GM10847 (cell line): Measurements from ENCODE around the gene FZR1.

ENCODE experiments used
- POLR2A ChIP-seq: IDR thresholded peaks from 2 replicates; pipeline ENCODE4 v1.6.1; 2011; ENCODE audit not compliant: insufficient read length; ENCODE audit errors: extremely low read depth

FZR1 gene

DNA sequence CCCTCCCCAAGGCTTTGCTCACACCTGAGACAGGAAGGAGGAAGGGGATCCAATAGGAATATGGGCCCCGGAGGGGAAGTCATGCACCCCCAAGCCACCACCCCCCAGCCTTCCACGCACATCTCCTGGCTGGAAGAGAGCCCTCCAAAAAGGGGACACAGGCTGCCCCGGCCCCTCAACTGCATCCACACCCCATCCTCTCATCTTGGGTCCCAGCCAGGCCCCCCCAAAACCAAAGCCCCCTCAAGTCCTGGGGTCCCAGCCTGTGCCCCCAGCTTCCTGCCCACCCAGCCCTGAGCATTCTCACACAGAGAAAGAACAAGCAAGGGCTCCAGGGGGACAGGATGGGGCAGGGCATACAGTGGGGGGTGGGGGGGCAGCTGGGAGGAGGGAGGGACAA is 37.9 kb upstream of the FZR1 start:
- no peak for TF ChIP-seq POLR2A

DNA sequence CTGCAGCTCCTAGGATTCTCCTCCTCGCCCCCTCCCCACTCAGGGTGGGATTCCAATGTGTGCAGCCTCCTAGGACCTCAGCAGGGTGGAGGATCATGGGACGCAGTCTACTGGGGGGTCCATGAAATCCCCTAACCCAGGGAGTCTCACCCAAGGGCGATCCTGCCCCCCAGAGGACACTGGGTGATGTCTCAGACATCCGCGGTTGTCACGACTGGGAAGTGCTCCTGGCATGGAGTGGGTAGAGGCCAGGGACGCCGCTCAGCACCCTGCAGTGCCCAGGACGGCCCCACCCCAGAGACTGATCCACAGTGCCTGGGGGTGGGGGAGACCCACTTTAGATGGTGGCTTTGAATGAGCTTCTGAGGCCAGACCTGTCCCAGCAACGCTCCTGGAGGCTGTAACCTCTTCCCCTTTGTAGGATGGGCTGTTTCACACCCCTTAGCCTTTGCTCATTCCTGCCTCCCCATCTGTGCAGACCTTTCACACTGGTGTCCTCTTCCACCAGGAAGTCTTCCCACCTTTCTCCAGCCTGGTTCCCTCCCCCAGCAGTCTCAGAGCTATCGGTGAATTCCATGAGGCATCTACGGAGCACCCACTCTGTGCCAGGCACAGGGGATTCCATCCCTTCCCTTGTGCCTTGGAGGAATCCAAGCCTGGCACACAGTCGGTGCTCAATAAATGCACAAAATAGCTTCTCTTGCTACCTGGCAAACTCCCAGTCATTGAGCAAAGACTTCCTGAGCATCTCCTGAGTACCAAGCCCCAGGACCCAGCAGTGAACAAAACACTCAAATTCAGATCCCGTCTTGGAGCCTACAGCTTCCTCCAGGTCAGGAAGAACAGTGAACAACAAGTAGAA is 36.2 kb upstream of the FZR1 start:
- no peak for TF ChIP-seq POLR2A

DNA sequence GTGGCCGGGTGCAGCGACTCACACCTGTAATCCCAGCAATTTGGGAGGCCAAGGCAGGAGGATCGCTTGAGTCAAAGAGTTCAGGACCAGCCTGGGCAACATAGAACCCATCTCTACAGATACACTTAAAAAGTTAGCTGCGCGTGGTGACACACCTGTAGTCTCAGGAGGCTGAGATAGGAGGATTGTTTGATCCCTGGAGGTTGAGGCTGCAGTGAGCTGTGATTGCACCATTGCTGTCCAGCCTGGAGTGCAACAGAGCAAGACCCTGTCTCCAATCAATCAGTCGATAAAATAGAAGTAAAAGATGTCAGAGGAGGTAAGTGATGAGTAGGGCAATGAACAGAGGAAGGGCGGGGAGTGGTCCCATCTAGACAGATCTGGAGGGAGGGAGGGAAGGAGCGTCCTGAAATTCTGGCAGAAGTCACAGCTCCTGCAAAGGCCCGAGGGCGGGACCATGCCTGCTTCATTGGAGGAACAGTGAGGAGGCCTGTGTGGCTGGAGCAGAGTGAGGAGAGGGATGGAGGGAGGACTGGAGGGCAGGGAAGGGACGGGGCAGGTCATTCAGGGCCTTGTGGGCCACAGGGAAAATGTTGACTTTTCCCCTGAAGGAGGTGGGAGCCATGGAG is 35.5 kb upstream of the FZR1 start:
- TF ChIP-seq POLR2A, result no peak

DNA sequence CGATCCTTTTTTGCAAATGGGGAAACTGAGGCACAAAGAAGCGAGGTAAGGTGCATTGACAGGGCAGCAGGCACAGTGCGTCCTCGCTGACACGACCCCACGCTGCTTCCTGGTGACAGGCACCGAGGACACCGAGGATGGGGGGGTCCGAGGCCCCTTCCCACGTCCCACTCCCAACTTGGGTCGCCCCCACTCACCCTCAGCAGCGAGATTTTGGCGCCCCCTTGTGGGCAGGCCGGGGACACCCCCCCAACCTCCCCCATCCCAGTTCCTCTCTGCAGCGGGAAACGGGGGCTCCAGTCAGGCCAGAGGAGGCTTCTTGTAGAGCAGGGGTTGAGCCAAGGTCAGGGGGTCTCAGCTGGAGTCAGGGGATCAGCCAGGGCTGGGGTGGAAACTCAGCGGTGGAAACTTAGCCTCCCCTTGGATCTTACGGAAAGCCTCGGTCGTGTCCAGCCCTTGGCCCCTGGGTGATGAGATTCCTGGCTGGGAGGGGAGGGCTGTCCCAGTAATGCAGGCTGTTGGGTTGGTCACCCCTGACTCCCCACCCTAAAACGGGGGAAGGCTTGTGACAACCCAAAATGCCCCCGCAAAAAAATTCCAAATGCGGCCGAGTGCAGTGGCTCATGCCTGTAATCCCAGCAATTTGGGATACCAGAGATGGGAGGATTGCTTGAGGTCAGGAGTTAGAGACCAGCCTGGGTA is 34.0 kb upstream of the FZR1 start:
- TF ChIP-seq POLR2A, result no peak

GRCh38 chr19:3474010-3474409 is 32.1 kb upstream of the FZR1 start:
- TF ChIP-seq POLR2A, result no peak

- no peak for TF ChIP-seq POLR2A
These were observed 31.5 kb upstream of the FZR1 start for GRCh38 chr19:3474614-3475013.

DNA sequence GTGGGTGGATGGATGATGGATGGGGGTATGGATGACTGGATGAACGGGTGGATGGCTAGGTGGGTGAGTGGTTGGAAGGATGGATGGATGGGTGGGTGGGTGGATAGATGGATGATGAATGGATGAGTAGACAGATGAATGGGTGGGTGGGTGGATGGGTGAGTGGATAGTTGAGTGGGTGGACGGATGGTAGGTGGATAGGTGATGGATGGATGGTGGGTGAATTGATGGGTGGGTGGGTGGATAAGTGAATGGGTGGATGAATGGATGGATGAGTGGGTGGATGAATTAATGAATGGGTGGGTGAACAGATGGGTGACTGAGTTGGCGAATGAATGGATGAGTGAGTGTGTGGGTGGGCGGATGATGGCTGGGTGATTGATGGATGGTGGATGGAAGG is 30.7 kb upstream of the FZR1 start:
- no peak for TF ChIP-seq POLR2A

DNA sequence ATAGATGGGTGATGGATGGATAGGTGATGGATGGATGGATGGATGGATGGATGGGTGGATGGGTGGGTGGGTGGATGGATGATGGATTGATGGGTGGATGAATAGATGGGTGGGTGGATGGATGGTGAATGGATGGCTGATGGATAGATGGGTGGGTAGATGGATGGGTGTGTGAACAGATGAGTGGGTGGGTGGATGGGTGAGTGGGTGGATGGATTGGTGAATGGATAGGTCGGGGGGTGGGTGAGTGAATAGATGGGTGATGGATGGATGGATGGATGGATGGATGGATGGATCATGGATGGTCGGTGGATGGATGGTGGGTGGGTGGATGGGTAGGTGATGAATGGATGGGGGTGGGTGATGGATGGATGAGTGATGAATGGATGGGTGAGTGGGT is 29.3 kb upstream of the FZR1 start:
- no peak for TF ChIP-seq POLR2A

DNA sequence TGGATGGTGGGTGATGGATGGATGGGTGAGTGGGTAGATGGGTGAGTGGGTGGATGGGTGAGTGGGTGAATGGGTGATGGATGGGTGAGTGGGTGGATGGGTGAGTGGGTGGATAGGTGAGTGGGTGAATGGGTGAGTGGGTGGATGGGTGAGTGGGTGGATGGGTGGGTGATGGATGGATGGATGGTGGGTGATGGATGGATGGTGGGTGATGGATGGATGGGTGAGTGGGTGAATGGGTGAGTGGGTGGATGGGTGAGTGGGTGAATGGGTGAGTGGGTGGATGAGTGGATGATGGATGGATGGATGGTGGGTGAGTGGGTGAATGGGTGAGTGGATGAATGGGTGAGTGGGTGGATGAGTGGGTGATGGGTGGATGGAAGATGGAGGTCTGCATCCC is 28.6 kb upstream of the FZR1 start:
- no peak for TF ChIP-seq POLR2A

DNA sequence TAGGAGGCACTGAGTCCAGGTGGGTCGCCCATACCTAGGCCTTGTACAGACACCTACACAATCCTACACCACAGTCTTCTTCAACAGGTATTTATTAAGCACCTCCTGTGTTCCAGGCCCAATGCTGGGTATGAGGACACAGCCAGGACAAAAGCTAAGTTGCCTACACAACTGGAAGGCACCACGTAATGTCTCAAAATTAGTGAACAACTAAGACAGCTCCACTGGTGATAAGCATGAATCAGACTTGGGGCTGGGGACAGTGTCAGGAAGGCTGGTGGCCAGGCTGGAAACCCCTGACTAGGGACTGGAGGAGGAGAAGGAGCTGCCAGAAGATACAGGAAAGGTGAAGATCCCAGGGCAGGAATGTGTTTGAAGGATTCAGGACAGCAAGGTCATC is 28.2 kb upstream of the FZR1 start:
- no peak for TF ChIP-seq POLR2A

GRCh38 chr19:3478409-3479176 is 27.5 kb upstream of the FZR1 start:
- TF ChIP-seq POLR2A, result no peak

- no peak for TF ChIP-seq POLR2A
These were observed 26.8 kb upstream of the FZR1 start for GRCh38 chr19:3479177-3479833.

- TF ChIP-seq POLR2A, result no peak
These were observed 26.3 kb upstream of the FZR1 start for GRCh38 chr19:3479834-3480215.

GRCh38 chr19:3480383-3481091 is 25.6 kb upstream of the FZR1 start, which contains the start of gene SMIM24:
Gene SMIM24, minus strand, starts transcription at chr19:3480525. Its CDS starts 62 bp downstream, at chr19:3480463.
- TF ChIP-seq POLR2A, result no peak

DNA sequence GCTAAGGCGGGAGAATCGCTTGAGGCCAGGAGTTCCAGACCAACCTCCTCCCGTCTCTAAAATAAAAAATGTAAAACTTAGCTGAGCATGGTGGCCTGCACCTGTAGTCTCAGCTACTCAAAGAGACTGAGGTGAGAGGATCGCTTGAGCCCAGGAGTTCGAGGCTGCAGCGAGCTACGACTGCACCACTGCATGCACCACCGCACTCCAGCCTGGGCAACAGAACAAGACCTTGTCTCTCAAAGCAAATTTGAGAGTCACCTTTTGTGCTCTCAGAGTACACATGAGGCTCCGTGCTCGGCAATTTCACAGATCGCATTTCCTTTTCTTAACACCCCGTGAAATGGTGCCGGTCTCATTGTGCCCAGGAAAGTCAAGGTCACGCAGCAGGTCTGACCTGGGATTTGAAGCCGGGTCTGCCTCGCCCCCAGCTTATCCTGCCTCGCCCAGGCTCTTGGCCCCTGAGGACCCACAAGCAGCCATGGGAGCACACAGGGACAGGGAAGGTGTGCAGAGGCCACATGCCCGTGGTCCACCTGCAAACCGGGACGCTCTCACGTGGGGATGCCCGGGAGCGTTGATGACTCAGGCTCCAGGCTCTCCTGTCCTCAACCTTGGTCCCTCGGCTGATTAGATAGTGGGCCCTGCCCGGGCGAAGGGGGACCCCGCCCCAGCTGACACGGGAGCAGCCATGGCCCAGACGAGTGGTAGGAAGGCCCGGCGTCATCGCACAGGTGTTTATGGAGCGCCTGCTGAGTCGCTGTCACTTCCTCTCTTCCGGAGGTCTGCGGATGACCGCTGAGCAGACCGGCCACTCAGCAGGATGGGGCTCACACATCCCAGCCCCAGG is 24.6 kb upstream of the FZR1 start:
- TF ChIP-seq POLR2A, result no peak
